Ecto neural progenitor cell (in vitro differentiated cells): ENCODE results near the gene RNF212B.

ENCODE experiments used
- DNase-seq: peaks from one replicate; pipeline ENCODE4 v3.0.0-alpha.2; 2018; ENCODE audit warnings: low spot score

The RNF212B gene

DNA sequence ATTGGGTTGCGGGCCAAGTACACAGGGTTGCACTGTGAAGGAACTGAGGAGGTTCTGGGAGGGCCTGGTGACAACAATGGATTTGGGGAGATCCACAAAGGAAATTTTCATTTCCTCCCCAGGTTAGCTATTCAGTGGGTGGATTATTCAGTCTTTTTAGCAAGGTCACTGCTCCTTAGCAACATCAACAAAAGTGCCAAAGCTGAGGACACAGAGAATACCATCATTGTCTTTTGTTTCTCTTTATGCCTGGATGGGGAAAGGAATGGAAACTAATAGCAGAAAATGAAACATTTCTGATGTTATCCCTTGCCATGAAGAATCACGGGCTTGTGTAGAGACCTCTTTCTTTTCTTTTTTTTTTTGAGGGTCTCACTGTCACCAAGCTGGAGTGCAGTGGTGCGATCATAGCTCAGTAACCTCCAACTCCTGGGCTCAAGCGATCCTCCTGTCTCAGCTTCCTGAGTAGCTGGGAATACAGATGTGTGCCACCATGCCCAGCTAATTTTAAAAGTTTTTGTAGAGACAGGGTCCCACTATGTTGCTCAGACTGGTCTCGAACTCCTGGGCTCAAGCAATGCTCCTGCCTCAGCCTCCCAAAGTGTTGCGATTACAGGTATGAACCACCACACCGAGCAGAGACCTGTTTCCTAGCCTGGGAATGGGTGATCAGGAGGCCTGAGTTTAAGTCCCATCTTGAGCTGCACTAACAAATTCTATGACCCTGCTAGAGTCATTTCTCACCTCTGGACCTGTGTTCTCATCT is 58.5 kb downstream of the RNF212B start:
- DNase-seq = peak; percentile 16

DNA sequence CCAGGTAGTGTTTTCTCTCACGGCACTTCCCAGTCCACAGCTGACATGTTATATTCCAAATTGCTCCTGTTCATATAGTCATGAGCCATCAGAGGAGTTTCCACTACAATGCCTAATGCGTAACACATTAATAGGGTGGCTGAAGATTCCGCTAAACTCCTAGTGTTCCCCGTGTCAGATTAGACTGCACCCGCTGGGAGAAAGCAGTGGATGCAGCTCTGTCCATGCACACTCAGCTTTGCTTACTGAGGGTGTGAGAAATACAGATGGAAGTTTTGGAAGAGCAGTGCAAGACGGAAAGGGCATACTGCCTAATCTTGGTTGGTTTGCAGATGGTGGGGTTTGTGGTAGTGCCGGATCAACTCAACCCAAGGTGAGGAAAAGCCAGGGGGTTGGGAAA is 59.4 kb downstream of the RNF212B start:
- DNase-seq = peak; percentile 29

DNA sequence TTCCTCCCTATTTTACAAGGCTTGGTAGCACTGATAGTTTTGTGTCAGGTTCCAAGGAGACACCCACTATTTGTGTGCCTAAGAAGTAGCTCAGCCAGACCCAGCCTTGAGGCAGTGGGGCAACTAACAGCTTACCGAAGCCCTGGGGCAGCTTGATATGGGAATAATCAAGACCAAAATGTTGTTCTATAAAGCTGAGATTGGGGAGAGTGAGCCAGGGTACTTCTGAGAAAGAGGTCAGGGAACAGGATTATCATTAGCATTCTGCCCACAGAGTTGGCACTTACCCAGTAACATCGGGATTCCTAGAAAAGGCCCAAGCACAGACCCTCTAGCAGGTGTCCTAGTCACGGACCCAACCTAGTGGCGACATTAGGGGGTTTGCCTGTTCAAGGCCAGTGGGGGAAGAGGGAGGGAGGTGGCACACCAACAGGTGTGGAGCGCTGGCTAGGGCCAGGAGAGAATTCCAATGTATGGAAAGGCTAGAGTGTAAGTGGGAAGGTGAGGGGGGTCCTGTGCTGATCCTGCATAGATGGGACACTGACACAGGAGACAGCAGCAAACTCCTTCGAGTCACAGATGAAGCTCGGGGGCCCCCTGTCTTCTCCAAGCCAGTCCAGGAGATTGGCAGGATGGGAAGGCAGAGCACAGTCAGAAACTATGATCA is 60.0 kb downstream of the RNF212B start:
- peak; percentile 27 for DNase-seq

GRCh38 chr14:23299211-23299957 is 61.6 kb downstream of the RNF212B start:
- DNase-seq = no peak

- DNase-seq = no peak
These were observed 62.4 kb downstream of the RNF212B start for GRCh38 chr14:23299986-23300686.

DNA sequence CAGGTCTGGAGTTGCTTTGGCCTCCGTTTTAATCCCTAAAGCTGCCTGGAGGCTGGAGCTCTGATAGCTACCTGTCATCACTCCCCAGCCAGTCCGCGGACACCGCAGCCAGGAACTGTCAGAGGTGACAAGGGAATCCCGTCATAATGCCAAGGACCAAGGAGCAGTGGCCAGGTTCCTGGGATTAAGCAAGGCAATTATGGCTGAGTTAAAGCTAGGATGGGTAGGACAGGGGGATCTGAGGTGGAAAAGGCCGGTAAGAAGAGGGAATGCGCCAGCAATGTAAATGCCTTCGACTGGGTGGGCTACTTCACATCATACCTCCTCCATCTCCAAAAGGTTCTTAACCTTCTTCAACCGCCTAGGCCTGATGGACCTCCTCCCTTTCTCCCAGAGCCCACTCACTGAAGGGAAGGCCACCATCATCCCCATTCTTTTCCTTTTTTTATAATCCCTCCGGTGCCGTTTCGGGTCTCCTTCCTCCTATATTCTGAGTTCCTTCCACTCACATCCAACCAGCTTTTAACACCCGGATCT is 63.0 kb downstream of the RNF212B start:
- peak; percentile 64 for DNase-seq

- DNase-seq = peak; percentile 99
These were observed 63.7 kb downstream of the RNF212B start for GRCh38 chr14:23301288-23301968.

GRCh38 chr14:23301969-23302289 is 64.2 kb downstream of the RNF212B start:
- no peak for DNase-seq

DNA sequence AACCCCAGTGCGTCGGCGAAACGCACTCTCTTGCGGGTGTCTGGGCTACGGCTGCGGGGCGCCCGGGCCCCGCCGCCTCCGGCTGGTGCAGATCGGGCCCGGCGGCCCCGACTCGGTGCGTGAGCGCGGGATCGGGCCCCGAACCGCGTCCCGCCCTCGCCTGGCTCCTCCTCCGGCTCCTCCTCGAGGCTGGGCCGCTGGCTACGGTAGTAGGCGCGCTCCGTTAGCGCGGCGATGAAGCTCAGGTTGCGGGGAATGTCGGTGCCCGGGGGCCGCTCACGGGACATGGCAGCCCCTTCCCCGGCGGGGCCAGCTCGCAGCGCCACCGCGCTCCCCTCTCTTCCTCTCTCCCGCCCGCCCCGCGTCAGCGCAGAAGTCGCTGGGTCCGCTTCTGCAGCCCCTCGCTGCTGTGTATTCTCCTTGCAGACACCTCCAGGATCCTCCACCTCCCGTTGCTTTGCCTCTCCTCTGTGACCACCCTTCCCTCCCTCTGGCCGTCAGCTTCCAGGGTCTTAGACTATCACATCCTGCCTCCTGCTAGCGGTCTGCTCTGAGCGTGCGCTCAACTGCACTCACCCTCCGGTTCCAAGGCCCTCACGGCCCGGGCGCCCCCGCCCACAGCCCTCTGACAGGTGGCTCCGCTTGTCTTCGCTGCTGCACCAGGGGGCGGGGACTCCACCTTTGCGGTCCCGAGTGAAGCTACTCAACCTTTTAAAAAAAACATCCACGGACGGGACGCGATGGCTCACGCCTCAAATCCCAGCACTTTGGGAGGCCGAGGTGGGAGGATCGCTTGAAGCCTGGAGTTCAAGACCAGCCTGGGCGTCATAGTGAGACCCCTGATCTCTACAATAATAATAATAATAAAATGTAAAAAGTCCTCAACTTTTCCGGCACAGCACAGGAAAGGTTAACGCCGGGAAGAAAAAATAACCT is 64.8 kb downstream of the RNF212B start, which contains the start of gene PPP1R3E:
Gene PPP1R3E, minus strand, starts transcription at position 570 of the 936 bp plus-strand sequence. Its CDS starts 283 bp downstream, at position 287.
- DNase-seq = peak; percentile 73

GRCh38 chr14:23306412-23307145 is 68.8 kb downstream of the RNF212B start, which contains the start of gene BCL2L2:
TSS of gene BCL2L2 (plus strand) at chr14:23306833. CDS start at chr14:23307768, 935 bp downstream.
- peak; percentile 94 for DNase-seq

- DNase-seq = no peak
These were observed 69.4 kb downstream of the RNF212B start for GRCh38 chr14:23307146-23307530.

- DNase-seq = peak; percentile 44
These were observed 70.2 kb downstream of the RNF212B start for GRCh38 chr14:23307687-23308644.

GRCh38 chr14:23308721-23309445 is 71.1 kb downstream of the RNF212B start:
- DNase-seq = peak; percentile 38

GRCh38 chr14:23310546-23310945 is 72.8 kb downstream of the RNF212B start:
- peak; percentile 16 for DNase-seq

GRCh38 chr14:23316300-23316699 is 78.6 kb downstream of the RNF212B start:
- DNase-seq = no peak

DNA sequence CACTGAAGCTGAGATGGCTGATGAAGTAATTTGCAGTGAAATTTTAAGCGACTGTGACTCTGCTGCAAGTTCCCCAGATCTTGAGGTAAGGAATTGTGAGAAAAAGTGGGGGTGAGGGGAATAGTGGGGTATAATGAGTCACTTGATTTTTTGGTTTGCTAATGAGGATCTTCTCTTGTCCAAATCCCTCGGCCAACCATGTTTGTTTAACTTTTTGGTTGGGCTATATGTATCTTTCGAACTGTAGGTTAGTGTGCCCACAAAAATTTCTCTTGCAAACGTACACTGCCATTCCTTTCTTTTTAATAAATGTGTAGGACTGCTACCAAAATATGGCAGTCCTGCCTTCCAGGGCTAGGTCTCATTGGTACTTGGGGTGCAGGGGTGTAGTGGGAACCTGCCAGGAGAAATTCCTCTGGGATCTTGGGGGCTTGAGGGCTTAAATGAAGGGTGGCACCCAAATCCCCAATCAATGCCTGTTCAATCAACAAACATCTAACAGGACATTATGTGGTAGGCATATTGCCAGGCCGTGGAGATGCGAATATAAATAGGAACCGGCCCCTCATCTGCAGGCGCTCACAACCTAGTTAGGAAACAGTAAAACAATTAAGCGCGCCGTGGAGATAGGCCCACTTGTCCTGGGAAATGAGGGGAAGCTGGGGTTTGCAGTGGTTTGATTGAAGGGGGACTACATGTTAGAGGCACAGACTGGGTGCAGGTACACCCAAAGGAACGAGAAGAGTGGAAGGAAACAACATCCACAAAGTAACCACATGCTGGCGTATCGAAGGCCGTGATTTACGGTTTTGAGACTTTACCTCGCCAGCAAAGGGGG is 82.2 kb downstream of the RNF212B start:
- DNase-seq = no peak
